ENCODE measurements around the gene SELENOI.
"Not testable (repeated sequence)": the region's sequence is repeated elsewhere in the genome, so short reads cannot be mapped to it uniquely, and the experiment has no call there.

SELENOI gene

GRCh38 chr2:26356771-26357170, 10.8 kb downstream of the SELENOI start:
- DNase-seq (ENCODE audit: low read depth in 2 of 3, low spot score in 2 of 3), result no peak

- DNase-seq (ENCODE audit: low read depth in 2 of 3, low spot score in 2 of 3), result no peak
These were observed 14.0 kb downstream of the SELENOI start for GRCh38 chr2:26359886-26360473.

- no peak for DNase-seq (ENCODE audit: low read depth in 2 of 3, low spot score in 2 of 3)
These were observed 17.4 kb downstream of the SELENOI start for GRCh38 chr2:26363323-26363722.

GRCh38 chr2:26363958-26364357, 18.0 kb downstream of the SELENOI start:
- no peak for DNase-seq (ENCODE audit: low read depth in 2 of 3, low spot score in 2 of 3)

- DNase-seq (ENCODE audit: low read depth in 2 of 3, low spot score in 2 of 3), result no peak
These were observed 18.7 kb downstream of the SELENOI start for GRCh38 chr2:26364669-26365068.

GRCh38 chr2:26366957-26367356, 21.0 kb downstream of the SELENOI start:
- DNase-seq (ENCODE audit: low read depth in 2 of 3, low spot score in 2 of 3), result no peak

- DNase-seq (ENCODE audit: low read depth in 2 of 3, low spot score in 2 of 3), result not testable (repeated sequence)
These were observed 23.7 kb downstream of the SELENOI start for GRCh38 chr2:26369664-26370063.

GRCh38 chr2:26370909-26371308, 25.0 kb downstream of the SELENOI start:
- DNase-seq (ENCODE audit: low read depth in 2 of 3, low spot score in 2 of 3), result not testable (repeated sequence)

- no peak for DNase-seq (ENCODE audit: low read depth in 2 of 3, low spot score in 2 of 3)
These were observed 30.9 kb downstream of the SELENOI start for GRCh38 chr2:26376799-26377198.

GRCh38 chr2:26380281-26380680, 34.3 kb downstream of the SELENOI start:
- no peak for DNase-seq (ENCODE audit: low read depth in 2 of 3, low spot score in 2 of 3)

- no peak for DNase-seq (ENCODE audit: low read depth in 2 of 3, low spot score in 2 of 3)
These were observed 36.6 kb downstream of the SELENOI start for GRCh38 chr2:26382564-26382963.

- DNase-seq (ENCODE audit: low read depth in 2 of 3, low spot score in 2 of 3), result no peak
These were observed 38.2 kb downstream of the SELENOI start for GRCh38 chr2:26384183-26384582.

- DNase-seq (ENCODE audit: low read depth in 2 of 3, low spot score in 2 of 3), result no peak
These were observed 38.7 kb downstream of the SELENOI start for GRCh38 chr2:26384597-26384996.

GRCh38 chr2:26387189-26387588, 41.2 kb downstream of the SELENOI start:
- no peak for DNase-seq (ENCODE audit: low read depth in 2 of 3, low spot score in 2 of 3)

- no peak for DNase-seq (ENCODE audit: low read depth in 2 of 3, low spot score in 2 of 3)
These were observed 48.8 kb downstream of the SELENOI start for GRCh38 chr2:26394694-26395093.

GRCh38 chr2:26395394-26395793, 49.5 kb downstream of the SELENOI start:
- no peak for DNase-seq (ENCODE audit: low read depth in 2 of 3, low spot score in 2 of 3)

GRCh38 chr2:26396734-26397298, 50.9 kb downstream of the SELENOI start:
- no peak for DNase-seq (ENCODE audit: low read depth in 2 of 3, low spot score in 2 of 3)

- DNase-seq (ENCODE audit: low read depth in 2 of 3, low spot score in 2 of 3), result no peak
These were observed 53.9 kb downstream of the SELENOI start for GRCh38 chr2:26399771-26400376.

GRCh38 chr2:26400723-26401122, 54.8 kb downstream of the SELENOI start:
- DNase-seq (ENCODE audit: low read depth in 2 of 3, low spot score in 2 of 3), result no peak

GRCh38 chr2:26401739-26402541, 56.0 kb downstream of the SELENOI start, which contains the start of gene DRC1:
TSS of gene DRC1 (plus strand) at chr2:26401920. CDS start at chr2:26401990, 70 bp downstream.
- DNase-seq (ENCODE audit: low read depth in 2 of 3, low spot score in 2 of 3), result peak in 1 of 3 experiments; percentile 15

- no peak for DNase-seq (ENCODE audit: low read depth in 2 of 3, low spot score in 2 of 3)
These were observed 61.6 kb downstream of the SELENOI start for GRCh38 chr2:26407526-26407925.

- DNase-seq (ENCODE audit: low read depth in 2 of 3, low spot score in 2 of 3), result no peak
These were observed 63.8 kb downstream of the SELENOI start for GRCh38 chr2:26409785-26410184.

Measured in activated CD8-positive, alpha-beta memory T cell treated with anti-CD3 and anti-CD28 coated beads for 48 hours (primary cell).